Measurements from ENCODE around the gene PHF21B.

- TF ChIP-seq CTCF (IDR thresholded peaks at IDR 0.05), result no peak
- no peak for TF ChIP-seq POLR2A (IDR thresholded peaks at IDR 0.05)
Measured at GRCh38 chr22:45055936-45056335, 46.1 kb upstream of the PHF21B start.
